Fibroblast of villous mesenchyme (primary cell): ENCODE results near the gene PTK7. TPM values are rescaled to one million over a fixed set of nuclear protein-coding genes. Genes with fewer than 3 reads are reported as not detected.
A peak's percentile ranks its signal among the peaks of the same experiment; 100 is the strongest.

Experiments used
- DNase-seq: peaks from one replicate; pipeline ENCODE4 v3.0.0-alpha.2; 2010; ENCODE audit warnings: low read depth
- H3K4me3 ChIP-seq: 2 replicates; pipeline ENCODE4 v1.5.1; 2011; ENCODE audit warnings: low read depth, mild to moderate bottlenecking, low read length
- total RNA-seq: library from RNA; depleted of rRNA; stranded (reverse); fragments of >200 nt; gene quantifications from 2 replicates; pipeline ENCODE4 v1.2.3, GENCODE V29; 2012
- TF ChIP-seq, protein P1 (sequence below): IDR thresholded peaks from 2 replicates; pipeline ENCODE4 v1.5.1; 2012; ENCODE audit warnings: low read depth, mild to moderate bottlenecking, low read length; ENCODE audit not compliant: insufficient read depth

The PTK7 gene
- total RNA-seq, 1 donor = 199 TPM

DNA sequence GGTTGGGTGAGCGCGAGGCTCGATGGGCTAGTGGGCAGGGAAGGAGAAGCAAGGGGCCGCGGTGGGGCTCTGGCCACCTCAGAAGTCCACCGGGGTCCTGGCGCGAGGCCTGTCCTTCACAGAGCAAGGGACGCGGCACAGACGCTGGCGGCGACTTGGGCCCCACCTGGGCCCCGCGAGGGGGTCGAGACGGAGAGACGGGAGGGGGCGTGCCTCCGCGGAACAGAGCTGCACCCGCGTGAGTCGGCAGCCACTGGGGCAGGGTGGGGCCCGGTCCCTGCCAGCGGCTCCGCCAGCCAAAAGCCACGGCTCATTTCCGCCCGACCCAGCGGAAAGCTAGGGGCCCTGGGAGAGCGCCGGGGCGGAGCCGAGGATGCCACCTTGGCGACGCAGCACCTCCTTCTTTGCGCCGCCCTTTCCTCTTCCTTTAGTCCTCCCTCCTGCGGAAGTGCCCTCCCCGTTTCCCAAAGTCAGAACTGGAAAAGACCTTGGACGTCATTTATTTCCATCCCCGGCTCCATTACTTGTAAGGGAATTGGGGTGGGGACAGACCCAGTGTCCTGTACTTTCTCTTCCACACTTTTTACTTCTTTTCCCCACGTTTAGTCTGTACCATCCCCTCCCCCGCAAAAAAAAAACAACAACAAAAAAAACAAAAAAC lies 22.4 kb upstream of the PTK7 start, which contains the start of gene CUL7:
Gene CUL7, minus strand, starts transcription at position 307 of the 661 bp plus-strand sequence. CDS start 1,063 bp downstream, outside the sequence.
- DNase-seq = peak; percentile 95
- H3K4me3 ChIP-seq = peak within 1 kb of the TSS; percentile 93
- TF ChIP-seq, protein P1, sequence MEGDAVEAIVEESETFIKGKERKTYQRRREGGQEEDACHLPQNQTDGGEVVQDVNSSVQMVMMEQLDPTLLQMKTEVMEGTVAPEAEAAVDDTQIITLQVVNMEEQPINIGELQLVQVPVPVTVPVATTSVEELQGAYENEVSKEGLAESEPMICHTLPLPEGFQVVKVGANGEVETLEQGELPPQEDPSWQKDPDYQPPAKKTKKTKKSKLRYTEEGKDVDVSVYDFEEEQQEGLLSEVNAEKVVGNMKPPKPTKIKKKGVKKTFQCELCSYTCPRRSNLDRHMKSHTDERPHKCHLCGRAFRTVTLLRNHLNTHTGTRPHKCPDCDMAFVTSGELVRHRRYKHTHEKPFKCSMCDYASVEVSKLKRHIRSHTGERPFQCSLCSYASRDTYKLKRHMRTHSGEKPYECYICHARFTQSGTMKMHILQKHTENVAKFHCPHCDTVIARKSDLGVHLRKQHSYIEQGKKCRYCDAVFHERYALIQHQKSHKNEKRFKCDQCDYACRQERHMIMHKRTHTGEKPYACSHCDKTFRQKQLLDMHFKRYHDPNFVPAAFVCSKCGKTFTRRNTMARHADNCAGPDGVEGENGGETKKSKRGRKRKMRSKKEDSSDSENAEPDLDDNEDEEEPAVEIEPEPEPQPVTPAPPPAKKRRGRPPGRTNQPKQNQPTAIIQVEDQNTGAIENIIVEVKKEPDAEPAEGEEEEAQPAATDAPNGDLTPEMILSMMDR = no peak

- DNase-seq = no peak
- TF ChIP-seq, protein P1 = no peak
Measured at GRCh38 chr6:43054206-43054943, 21.7 kb upstream of the PTK7 start.

DNA sequence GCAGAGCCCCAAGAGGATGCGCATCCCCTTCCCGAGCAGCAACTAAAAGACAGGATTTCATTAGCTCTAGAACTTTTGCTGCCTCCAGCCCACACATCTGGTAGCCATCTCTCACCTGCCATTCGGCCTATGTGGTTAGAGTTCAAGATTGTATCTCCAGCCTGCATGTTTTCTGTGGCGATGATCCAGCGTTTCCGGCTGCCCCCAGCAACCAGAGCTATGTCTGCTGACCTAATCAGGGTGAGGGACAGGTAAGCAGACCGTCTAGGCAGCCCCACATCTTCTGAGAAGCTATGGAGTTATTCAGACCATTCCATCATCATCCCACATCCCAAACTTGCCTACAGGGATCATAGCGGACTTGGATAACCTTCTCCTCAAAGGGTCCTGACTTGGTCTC lies 20.1 kb upstream of the PTK7 start:
- H3K4me3 ChIP-seq = no peak overlapping the region
- TF ChIP-seq, protein P1 = no peak
- no peak for DNase-seq

More at GRCh38 chr6:43054206-43054943, 21.7 kb upstream of the PTK7 start:
- H3K4me3 ChIP-seq = peak overlapping the region; percentile 93

GRCh38 chr6:43058531-43058930 lies 17.6 kb upstream of the PTK7 start:
- no peak for DNase-seq

GRCh38 chr6:43059168-43060033 lies 16.7 kb upstream of the PTK7 start, which contains the start of the genes KLC4 and MRPL2:
Gene KLC4, plus strand, starts transcription at chr6:43059631. Its CDS starts 1,705 bp downstream, at chr6:43061336.
Gene MRPL2, minus strand, starts transcription at chr6:43059434. Its CDS starts 53 bp downstream, at chr6:43059381.
- DNase-seq = peak; percentile 99
- TF ChIP-seq, protein P1 = no peak
- H3K4me3 ChIP-seq = peak within 1 kb of the TSS; percentile 99

More at GRCh38 chr6:43058531-43058930, 17.6 kb upstream of the PTK7 start:
- TF ChIP-seq, protein P1 = no peak
- H3K4me3 ChIP-seq = peak overlapping the region; percentile 99

- peak; percentile 16 for DNase-seq
- H3K4me3 ChIP-seq = peak overlapping the region; percentile 99
- TF ChIP-seq, protein P1 = no peak
Measured at GRCh38 chr6:43060034-43060754, 15.9 kb upstream of the PTK7 start.
